ENCODE results near the gene IZUMO1.
"Not testable (repeated sequence)": the region's sequence is repeated elsewhere in the genome, so short reads cannot be mapped to it uniquely, and the experiment has no call there.

IZUMO1 gene

DNA sequence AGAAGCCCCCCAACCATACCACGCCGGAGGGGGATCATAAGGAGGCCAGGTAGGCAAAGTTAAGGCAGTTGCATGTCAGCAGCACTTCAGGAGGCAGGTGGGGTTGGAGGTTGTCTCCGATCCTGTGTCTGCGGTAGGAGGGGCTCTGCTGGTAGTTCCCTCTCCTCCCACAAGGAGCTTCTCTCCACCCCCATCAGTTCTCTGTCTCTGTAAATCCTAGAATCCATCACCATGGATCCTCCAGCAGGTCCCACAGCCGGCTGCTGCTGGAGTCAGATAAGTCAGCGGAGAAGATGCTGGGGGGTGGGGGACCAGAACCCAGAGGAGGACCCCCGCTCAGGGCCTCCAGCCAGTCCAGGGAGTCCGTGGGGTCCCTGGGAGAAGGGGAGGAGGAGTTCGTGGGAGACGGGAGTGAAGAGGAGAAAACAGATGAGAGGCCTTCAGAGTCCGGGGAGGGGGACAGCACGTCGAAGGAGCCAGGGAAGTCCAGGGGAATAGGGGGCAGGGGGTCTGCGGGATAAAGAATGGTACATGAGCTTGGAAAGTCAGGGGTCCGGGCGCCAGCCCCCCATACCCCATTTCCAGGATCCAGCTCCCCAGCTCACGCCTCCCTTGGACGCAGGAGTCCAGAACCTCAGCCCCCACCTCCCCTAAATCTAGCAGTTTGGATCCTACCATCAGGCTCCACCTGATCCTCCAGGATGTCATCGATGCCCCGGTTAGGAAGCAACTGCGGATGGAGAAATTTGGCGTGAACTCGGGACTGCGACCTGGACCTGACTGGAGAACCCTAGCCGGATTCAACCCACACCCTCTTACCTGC lies 33.5 kb downstream of the IZUMO1 start:
- DNase-seq (ENCODE audit: low spot score): peak; percentile 47

- DNase-seq (ENCODE audit: low spot score): no peak
Measured at GRCh38 chr19:48711106-48711662, 35.5 kb downstream of the IZUMO1 start.

DNA sequence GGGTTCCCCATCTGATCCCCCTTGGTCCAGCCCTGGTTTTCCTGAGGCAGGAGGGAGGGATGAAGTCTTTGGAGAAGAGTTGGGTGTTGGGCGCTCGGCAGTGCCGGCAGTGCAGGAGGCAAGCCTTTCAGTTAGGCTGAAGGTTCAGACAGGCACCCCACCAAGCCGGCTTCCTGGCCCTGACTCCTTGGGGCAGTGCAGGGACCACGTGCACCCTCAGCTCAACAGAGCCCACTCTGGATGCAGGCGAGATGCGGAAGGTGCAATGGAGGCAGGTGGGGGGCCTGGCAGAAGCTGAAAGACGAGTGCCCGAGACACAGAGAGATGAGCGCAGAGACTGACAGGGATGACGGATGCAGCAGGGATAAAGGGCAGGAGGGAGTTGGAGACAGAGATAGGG lies 38.2 kb downstream of the IZUMO1 start:
- DNase-seq (ENCODE audit: low spot score): no peak

DNA sequence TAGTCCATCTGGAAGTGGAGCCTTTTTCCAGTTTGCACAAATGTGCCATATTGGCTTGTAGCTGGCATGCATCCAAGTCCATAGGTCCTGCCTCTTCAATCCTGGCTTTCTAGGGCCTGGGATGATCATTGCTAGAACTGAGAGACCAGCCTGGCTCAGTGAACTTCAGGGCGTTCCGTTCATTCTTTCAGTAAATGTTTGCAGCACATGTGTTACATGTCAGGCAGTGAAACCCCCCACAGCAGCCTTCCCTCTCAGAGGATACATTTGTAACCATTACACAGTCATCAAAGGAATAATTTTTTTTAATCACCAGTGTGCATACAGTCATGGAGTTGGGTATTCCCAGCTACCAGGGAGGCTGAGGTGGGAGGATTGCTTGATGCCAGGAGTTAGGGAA lies 41.3 kb downstream of the IZUMO1 start:
- DNase-seq (ENCODE audit: low spot score): no peak

GRCh38 chr19:48703316-48703715 lies 43.4 kb downstream of the IZUMO1 start:
- no peak for DNase-seq (ENCODE audit: low spot score)

DNA sequence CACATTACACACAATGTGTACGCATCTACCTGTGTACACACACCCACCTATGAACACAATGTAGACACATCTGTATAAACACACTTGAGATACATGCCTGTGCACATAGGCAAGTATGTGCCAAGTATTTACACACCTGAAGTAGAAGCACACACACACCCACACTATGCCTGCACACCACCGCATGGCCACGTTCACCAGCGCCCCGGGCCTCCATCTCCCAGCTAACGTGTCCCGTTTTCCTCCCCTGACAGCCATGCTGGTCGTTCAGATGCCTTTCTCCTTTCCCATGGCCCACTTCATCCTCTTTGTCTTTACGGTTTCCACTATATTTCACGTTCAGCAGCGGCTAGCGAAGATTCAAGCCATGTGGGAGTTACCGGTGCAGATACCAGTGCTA lies 44.0 kb downstream of the IZUMO1 start:
- no peak for DNase-seq (ENCODE audit: low spot score)

- DNase-seq (ENCODE audit: low spot score): no peak
Measured at GRCh38 chr19:48698046-48698445, 48.7 kb downstream of the IZUMO1 start.

DNA sequence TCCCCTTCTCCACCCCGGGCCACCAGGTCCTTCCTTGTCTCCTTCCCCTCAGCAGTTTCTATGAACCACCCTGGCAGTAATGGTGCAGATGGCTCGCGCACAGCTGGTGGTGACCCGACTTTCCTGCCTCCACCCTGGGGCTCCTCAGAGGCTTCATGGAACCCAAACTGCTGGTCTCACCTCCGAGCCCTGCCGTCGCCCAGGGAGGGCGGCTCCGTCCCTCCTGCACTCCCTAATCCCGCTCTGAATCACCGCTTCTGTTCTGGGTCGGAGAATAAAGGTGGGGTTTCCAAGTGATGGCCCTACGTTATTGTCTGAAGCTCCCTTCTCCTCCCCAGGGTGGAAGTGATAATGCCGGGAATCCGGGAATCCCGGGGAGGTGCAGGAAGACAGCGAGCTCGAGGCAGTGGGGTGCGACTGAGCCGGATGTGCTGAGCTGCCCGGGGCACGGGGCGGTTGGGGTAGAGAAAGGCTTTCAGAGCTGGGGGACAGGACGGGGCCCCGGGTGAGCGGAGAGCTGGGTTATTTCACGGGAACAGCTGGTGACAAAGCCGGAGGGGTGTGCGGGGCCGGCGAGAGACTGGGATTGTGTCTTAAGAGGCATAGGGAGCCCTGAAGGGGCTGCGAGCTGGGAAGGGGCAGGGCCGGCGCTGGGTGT lies 50.2 kb downstream of the IZUMO1 start:
- DNase-seq (ENCODE audit: low spot score): no peak

- no peak for DNase-seq (ENCODE audit: low spot score)
Measured at GRCh38 chr19:48695743-48696352, 50.9 kb downstream of the IZUMO1 start, which contains the start of gene FUT2. TSS of gene FUT2 (plus strand) at chr19:48695971. CDS start at chr19:48702957, 6,986 bp downstream.

- not testable (repeated sequence) for DNase-seq (ENCODE audit: low spot score)
Measured at GRCh38 chr19:48693629-48694028, 53.1 kb downstream of the IZUMO1 start.

All from NAMALWA (cell line).